ENCODE results near the gene PPARG. TPM values are rescaled to one million over a fixed set of nuclear protein-coding genes. Genes with fewer than 3 reads are reported as not detected.

PPARG gene
- total RNA-seq, 1 donor from 2014 or later, result 28.5 TPM

- no peak overlapping the region for H3K4me3 ChIP-seq
- no peaks in the 10 kb centered on the region for H3K9me3 ChIP-seq
- H3K27me3 ChIP-seq, result no peaks in the 10 kb centered on the region
- H3K4me1 ChIP-seq, result peaks cover 8% of the 10 kb centered on the region
- TF ChIP-seq POLR2A (IDR thresholded peaks at IDR 0.05), result no peak
- TF ChIP-seq, protein P1, sequence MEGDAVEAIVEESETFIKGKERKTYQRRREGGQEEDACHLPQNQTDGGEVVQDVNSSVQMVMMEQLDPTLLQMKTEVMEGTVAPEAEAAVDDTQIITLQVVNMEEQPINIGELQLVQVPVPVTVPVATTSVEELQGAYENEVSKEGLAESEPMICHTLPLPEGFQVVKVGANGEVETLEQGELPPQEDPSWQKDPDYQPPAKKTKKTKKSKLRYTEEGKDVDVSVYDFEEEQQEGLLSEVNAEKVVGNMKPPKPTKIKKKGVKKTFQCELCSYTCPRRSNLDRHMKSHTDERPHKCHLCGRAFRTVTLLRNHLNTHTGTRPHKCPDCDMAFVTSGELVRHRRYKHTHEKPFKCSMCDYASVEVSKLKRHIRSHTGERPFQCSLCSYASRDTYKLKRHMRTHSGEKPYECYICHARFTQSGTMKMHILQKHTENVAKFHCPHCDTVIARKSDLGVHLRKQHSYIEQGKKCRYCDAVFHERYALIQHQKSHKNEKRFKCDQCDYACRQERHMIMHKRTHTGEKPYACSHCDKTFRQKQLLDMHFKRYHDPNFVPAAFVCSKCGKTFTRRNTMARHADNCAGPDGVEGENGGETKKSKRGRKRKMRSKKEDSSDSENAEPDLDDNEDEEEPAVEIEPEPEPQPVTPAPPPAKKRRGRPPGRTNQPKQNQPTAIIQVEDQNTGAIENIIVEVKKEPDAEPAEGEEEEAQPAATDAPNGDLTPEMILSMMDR (IDR thresholded peaks at IDR 0.05), result no peak
- no peaks in the 10 kb centered on the region for H3K36me3 ChIP-seq
- H3K27ac ChIP-seq, result no peak overlapping the region
- DNase-seq (ENCODE audit: extremely low spot score in 2 of 2), result no peak
- intact Hi-C loops (cut with DNase I), result no loop called here
These were observed 29.0 kb downstream of the PPARG start for GRCh38 chr3:12317914-12318313.

DNA sequence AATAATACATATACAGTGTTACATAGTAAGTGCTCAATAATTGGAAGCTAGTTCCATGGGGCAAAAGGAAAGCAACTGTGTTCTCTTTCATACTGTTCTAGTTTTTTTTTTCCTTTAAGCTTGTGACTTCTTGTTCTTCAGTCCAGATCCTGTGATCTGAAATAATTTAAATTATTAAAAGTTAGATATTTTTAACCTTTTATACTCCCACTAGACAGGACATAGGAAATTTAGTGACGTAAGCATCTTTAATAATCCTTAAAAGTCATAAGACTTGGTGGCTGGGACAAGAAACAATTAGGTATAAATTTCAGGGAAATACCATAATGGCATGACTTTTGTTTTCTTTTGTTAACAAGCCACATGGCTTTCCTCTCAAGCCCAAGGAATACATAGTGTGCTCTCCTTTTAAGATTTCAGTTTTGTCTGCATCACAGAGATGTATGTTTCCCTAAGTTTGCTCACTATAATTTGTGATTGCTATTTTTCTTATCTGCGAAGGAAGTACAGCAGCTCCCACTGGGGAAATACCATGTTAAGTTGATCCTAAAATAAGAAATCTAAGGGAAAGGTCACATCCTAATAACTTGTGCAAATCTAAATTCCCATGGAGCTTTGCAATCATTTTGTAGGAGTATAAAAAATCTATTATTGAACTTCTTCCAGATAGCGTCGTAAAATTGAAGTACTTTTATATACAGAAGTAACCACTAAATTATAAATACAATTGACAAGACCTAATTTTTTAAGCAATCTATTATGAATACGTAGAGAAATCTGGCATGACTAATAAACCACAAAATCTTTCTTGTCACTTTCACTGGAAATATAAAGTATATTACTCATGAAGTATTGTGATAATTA lies 30.1 kb downstream of the PPARG start:
- TF ChIP-seq POLR2A (IDR thresholded peaks at IDR 0.05), result no peak
- TF ChIP-seq POLR2AphosphoS5 (IDR thresholded peaks at IDR 0.05; ENCODE audit: insufficient read depth in 1 of 2, low read depth in 1 of 2), result peak in 1 of 2 donors; percentile 79
- Histone ChIP-seq H3K4me3 (no peak overlapping the region), H3K36me3 (no peaks in the 10 kb centered on the region), H3K27me3 (no peaks in the 10 kb centered on the region), H3K27ac (no peak overlapping the region), H3K4me1 (peaks cover 8% of the 10 kb centered on the region), H3K9me3 (no peaks in the 10 kb centered on the region)
- DNase-seq (ENCODE audit: extremely low spot score in 2 of 2), result no peak
- intact Hi-C loops (cut with DNase I), result no loop called here

- intact Hi-C loops (cut with DNase I), result no loop called here
- Histone ChIP-seq H3K4me1 (peaks cover 8% of the 10 kb centered on the region), H3K27me3 (no peaks in the 10 kb centered on the region), H3K9me3 (no peaks in the 10 kb centered on the region), H3K27ac (no peak overlapping the region), H3K36me3 (no peaks in the 10 kb centered on the region), H3K4me3 (no peak overlapping the region)
- no peak for DNase-seq (ENCODE audit: extremely low spot score in 2 of 2)
- TF ChIP-seq, protein P1 (IDR thresholded peaks at IDR 0.05), result no peak
- TF ChIP-seq POLR2AphosphoS5 (IDR thresholded peaks at IDR 0.05; ENCODE audit: insufficient read depth in 1 of 2, low read depth in 1 of 2) (no peak), POLR2A (IDR thresholded peaks at IDR 0.05) (no peak)
These were observed 32.1 kb downstream of the PPARG start for GRCh38 chr3:12321015-12321414.

DNA sequence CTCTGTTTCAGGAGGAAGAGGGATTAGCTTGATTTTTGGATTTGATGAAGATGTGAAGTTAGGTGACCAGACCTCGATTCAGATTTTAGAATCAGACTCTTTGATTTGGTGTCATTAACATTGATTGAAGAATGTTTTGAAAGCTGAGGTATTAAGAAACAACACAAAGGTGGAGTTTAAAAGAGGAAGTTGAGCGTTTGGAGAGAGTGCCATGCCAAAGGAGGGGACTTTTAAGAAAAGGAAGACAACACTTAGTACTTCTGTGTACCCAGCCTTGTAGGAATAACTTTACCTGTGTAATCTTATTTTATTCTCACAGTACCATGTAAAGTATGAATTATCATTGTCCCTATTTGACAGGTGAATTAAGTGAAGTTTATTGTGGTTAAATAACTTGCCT lies 34.4 kb downstream of the PPARG start:
- peaks cover 8% of the 10 kb centered on the region for H3K4me1 ChIP-seq
- H3K27me3 ChIP-seq, result no peaks in the 10 kb centered on the region
- no peaks in the 10 kb centered on the region for H3K9me3 ChIP-seq

DNA sequence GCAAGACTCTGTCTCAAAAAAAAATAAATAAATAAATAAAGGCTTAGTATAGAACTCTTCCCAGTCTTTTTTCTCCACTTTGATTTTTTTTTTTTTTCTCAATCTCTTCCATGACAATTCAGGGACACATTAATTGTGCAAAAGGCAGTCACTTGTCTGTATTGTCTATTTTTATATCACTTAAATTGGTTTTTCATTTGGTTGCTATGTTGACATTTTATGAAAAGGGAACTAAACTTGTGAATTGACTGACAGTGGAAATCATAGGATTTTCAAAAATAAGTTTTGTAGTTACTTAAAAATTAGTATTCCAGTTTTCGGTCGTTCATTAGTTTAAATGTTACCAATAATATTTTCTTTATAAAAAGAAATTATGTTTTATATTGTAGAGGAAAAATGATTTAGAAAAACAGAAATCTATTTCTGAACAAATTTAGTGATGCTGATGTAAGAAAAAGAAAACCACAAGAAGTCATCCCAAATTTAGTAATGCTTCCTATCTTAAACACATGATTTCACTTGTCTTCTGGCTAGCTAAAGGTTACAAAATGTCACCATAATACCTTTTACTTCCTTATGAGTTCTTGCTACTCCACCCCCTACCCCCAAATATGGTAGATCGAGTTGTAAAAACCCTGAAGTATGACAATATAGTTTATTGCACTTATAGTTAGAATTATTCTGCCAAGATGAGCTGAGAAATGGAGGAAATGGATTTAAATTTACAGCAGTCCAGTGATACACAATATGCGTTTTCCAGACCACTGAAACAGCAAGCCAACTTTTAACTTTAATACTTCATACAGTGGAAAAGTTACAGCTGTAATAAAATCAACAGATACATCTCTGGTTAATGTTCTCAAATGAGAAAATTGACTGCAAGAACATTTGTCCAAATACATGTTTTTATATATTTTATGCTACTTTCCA lies 37.0 kb downstream of the PPARG start:
- no peak for TF ChIP-seq POLR2AphosphoS5 (IDR thresholded peaks at IDR 0.05; ENCODE audit: insufficient read depth in 1 of 2, low read depth in 1 of 2)
- TF ChIP-seq, protein P1 (IDR thresholded peaks at IDR 0.05), result no peak
- no peak for TF ChIP-seq POLR2A (IDR thresholded peaks at IDR 0.05)
- Histone ChIP-seq H3K9me3 (no peaks in the 10 kb centered on the region), H3K4me3 (no peak overlapping the region), H3K36me3 (no peaks in the 10 kb centered on the region), H3K27ac (no peak overlapping the region), H3K4me1 (no peaks in the 10 kb centered on the region), H3K27me3 (no peaks in the 10 kb centered on the region)
- no peak for DNase-seq (ENCODE audit: extremely low spot score in 2 of 2)
- intact Hi-C loops (cut with DNase I), result no loop called here

More for the DNA sequence above, 34.4 kb downstream of the PPARG start:
- intact Hi-C loops (cut with DNase I), result no loop called here
- Histone ChIP-seq H3K4me3 (no peak overlapping the region), H3K27ac (no peak overlapping the region), H3K36me3 (no peaks in the 10 kb centered on the region)
- no peak for DNase-seq (ENCODE audit: extremely low spot score in 2 of 2)
- TF ChIP-seq, protein P1 (IDR thresholded peaks at IDR 0.05), result no peak
- TF ChIP-seq POLR2AphosphoS5 (IDR thresholded peaks at IDR 0.05; ENCODE audit: insufficient read depth in 1 of 2, low read depth in 1 of 2) (no peak), POLR2A (IDR thresholded peaks at IDR 0.05) (no peak)

All from vagina (tissue), 2 donors.